SK-N-SH treated with all-trans-retinoic acid at 6 μM for 48 hours (cell line): ENCODE measurements around the gene TAF13.
"Not testable (repeated sequence)": the region's sequence is repeated elsewhere in the genome, so short reads cannot be mapped to it uniquely, and the experiment has no call there.

Source experiments
- ATAC-seq: fragments of 200-7000 bp; cut with Tn5 transposase; 3 replicates; pipeline ENCODE4 v1.9.1; 2020; ENCODE audit warnings: mild to moderate bottlenecking, moderate library complexity
- ARNTL ChIP-seq: fragments of 450-650 bp; formaldehyde crosslinking; IDR thresholded peaks from 2 replicates; pipeline ENCODE4 v1.5.0; 2020; ENCODE audit warnings: low read depth, mild to moderate bottlenecking, moderate library complexity, borderline replicate concordance
- BACH2 ChIP-seq: fragments of 250-450 bp; sonication (Bioruptor Pico); IDR thresholded peaks from 2 replicates; pipeline ENCODE4 v1.9.0; 2021; ENCODE audit warnings: mild to moderate bottlenecking, borderline replicate concordance
- CREB5 ChIP-seq: fragments of 250-450 bp; sonication (Bioruptor Pico); IDR thresholded peaks from 2 replicates; pipeline ENCODE4 v1.5.1; 2020; ENCODE audit warnings: low read depth, mild to moderate bottlenecking, moderate library complexity
- CSDC2 ChIP-seq: fragments of 250-450 bp; sonication (Bioruptor Pico); IDR thresholded peaks from 2 replicates; pipeline ENCODE4 v1.5.0; 2020; ENCODE audit warnings: mild to moderate bottlenecking, moderate library complexity
- CSRNP3 ChIP-seq: fragments of 250-450 bp; sonication (Bioruptor Pico); IDR thresholded peaks from 2 replicates; pipeline ENCODE4 v1.5.1; 2021; ENCODE audit warnings: mild to moderate bottlenecking, moderate library complexity
- ISL1 ChIP-seq: fragments of 250-450 bp; sonication (Bioruptor Pico); IDR thresholded peaks from 2 replicates; pipeline ENCODE4 v2.1.2; 2022; ENCODE audit warnings: mild to moderate bottlenecking, moderate library complexity
- OSR1 ChIP-seq: fragments of 250-450 bp; sonication (Bioruptor Pico); IDR thresholded peaks from 2 replicates; pipeline ENCODE4 v1.8.0; 2022; ENCODE audit warnings: moderate library complexity, mild to moderate bottlenecking, inconsistent platforms
- PPARA ChIP-seq: fragments of 250-450 bp; sonication (Bioruptor Pico); IDR thresholded peaks from 2 replicates; pipeline ENCODE4 v1.5.0; 2020; ENCODE audit warnings: mild to moderate bottlenecking, borderline replicate concordance
- RARB ChIP-seq: fragments of 250-450 bp; sonication (Bioruptor Pico); IDR thresholded peaks from 2 replicates; pipeline ENCODE4 v1.8.0; 2021; ENCODE audit warnings: mild to moderate bottlenecking, moderate library complexity
- SNAI2 ChIP-seq: fragments of 250-450 bp; sonication (Bioruptor Pico); IDR thresholded peaks from 2 replicates; pipeline ENCODE4 v1.5.0; 2020; ENCODE audit warnings: mild to moderate bottlenecking, moderate library complexity
- TCF4 ChIP-seq: fragments of 250-450 bp; sonication (Bioruptor Pico); IDR thresholded peaks from 2 replicates; pipeline ENCODE4 v1.8.0; 2021; ENCODE audit warnings: mild to moderate bottlenecking, moderate library complexity, borderline replicate concordance
- TOX ChIP-seq: fragments of 250-450 bp; sonication (Bioruptor Pico); IDR thresholded peaks from 2 replicates; pipeline ENCODE4 v1.8.0; 2021; ENCODE audit warnings: mild to moderate bottlenecking, moderate library complexity, borderline replicate concordance
- ZC3H10 ChIP-seq: fragments of 250-450 bp; sonication (Bioruptor Pico); IDR thresholded peaks from 2 replicates; pipeline ENCODE4 v1.5.1; 2021; ENCODE audit warnings: mild to moderate bottlenecking, moderate library complexity
- ZFP3 ChIP-seq: fragments of 250-450 bp; sonication (Bioruptor Pico); IDR thresholded peaks from 2 replicates; pipeline ENCODE4 v1.5.0; 2020; ENCODE audit warnings: mild to moderate bottlenecking, moderate library complexity
- ZFP30 ChIP-seq: fragments of 450-650 bp; formaldehyde crosslinking; IDR thresholded peaks from 2 replicates; pipeline ENCODE4 v1.5.0; 2022; ENCODE audit warnings: mild to moderate bottlenecking, moderate library complexity
- ZNF565 ChIP-seq: fragments of 450-650 bp; formaldehyde crosslinking; conservative IDR thresholded peaks from 2 replicates; pipeline ENCODE4 v1.5.0; 2020; ENCODE audit warnings: low read depth, mild to moderate bottlenecking, moderate library complexity
- ZNF8 ChIP-seq: fragments of 450-650 bp; formaldehyde crosslinking; IDR thresholded peaks from 2 replicates; pipeline ENCODE4 v1.5.0; 2020; ENCODE audit warnings: mild to moderate bottlenecking, moderate library complexity
- TF ChIP-seq, protein P1 (sequence below): fragments of 250-450 bp; sonication (Bioruptor Pico); IDR thresholded peaks from 2 replicates; pipeline ENCODE4 v1.5.0; 2020; ENCODE audit warnings: mild to moderate bottlenecking, moderate library complexity
- TF ChIP-seq, protein P2 (sequence below): fragments of 250-450 bp; sonication (Bioruptor Pico); IDR thresholded peaks from 2 replicates; pipeline ENCODE4 v1.8.0; 2021; ENCODE audit warnings: low read depth, mild to moderate bottlenecking, moderate library complexity, borderline replicate concordance

TAF13 gene

DNA sequence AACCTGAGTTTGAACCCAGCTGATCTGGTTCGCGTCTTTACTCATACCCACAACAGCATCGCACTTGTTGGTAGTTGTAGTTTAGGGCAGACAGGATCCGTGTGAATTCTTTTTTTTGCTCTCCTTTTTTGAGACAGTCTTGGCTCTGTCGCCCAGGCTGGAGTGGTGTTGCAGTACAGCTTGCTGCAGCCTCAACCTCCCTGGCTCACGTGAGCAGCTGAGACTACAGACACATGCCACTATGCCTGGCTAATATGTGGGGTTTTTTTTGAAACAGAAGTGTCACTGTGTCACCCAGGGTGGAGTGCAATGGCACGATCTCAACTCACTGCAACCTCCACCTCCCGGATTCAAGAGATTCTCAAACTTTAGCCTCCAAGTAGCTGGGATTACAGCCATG, 7.9 kb downstream of the TAF13 start:
- TF ChIP-seq BACH2 (no peak), CREB5 (CRISPR knock-in tag) (no peak), ZNF8 (CRISPR knock-in tag) (no peak), RARB (CRISPR knock-in tag) (no peak)
- ATAC-seq, result no peak

GRCh38 chr1:109065137-109065536, 10.7 kb downstream of the TAF13 start:
- no peak for ATAC-seq
- TF ChIP-seq CSRNP3, result no peak
- no peak for TF ChIP-seq TOX
- no peak for TF ChIP-seq BACH2
- no peak for TF ChIP-seq SNAI2 (CRISPR knock-in tag)
- no peak for TF ChIP-seq ZFP30 (CRISPR knock-in tag)
- TF ChIP-seq ZNF8 (CRISPR knock-in tag), result no peak
- TF ChIP-seq ZNF565 (CRISPR knock-in tag), result no peak
- no peak for TF ChIP-seq ZFP3 (CRISPR knock-in tag)

- no peak for ATAC-seq
- no peak for TF ChIP-seq ZNF565 (CRISPR knock-in tag)
- TF ChIP-seq OSR1 (CRISPR knock-in tag), result no peak
- TF ChIP-seq ARNTL (CRISPR knock-in tag), result no peak
- no peak for TF ChIP-seq ZNF8 (CRISPR knock-in tag)
- TF ChIP-seq RARB (CRISPR knock-in tag), result no peak
- no peak for TF ChIP-seq TOX
These were observed 14.6 kb downstream of the TAF13 start for GRCh38 chr1:109061183-109061582.

GRCh38 chr1:109060707-109061106, 15.1 kb downstream of the TAF13 start:
- ATAC-seq, result no peak
- TF ChIP-seq ZFP3 (CRISPR knock-in tag), result no peak
- TF ChIP-seq OSR1 (CRISPR knock-in tag), result no peak
- TF ChIP-seq, protein P1, sequence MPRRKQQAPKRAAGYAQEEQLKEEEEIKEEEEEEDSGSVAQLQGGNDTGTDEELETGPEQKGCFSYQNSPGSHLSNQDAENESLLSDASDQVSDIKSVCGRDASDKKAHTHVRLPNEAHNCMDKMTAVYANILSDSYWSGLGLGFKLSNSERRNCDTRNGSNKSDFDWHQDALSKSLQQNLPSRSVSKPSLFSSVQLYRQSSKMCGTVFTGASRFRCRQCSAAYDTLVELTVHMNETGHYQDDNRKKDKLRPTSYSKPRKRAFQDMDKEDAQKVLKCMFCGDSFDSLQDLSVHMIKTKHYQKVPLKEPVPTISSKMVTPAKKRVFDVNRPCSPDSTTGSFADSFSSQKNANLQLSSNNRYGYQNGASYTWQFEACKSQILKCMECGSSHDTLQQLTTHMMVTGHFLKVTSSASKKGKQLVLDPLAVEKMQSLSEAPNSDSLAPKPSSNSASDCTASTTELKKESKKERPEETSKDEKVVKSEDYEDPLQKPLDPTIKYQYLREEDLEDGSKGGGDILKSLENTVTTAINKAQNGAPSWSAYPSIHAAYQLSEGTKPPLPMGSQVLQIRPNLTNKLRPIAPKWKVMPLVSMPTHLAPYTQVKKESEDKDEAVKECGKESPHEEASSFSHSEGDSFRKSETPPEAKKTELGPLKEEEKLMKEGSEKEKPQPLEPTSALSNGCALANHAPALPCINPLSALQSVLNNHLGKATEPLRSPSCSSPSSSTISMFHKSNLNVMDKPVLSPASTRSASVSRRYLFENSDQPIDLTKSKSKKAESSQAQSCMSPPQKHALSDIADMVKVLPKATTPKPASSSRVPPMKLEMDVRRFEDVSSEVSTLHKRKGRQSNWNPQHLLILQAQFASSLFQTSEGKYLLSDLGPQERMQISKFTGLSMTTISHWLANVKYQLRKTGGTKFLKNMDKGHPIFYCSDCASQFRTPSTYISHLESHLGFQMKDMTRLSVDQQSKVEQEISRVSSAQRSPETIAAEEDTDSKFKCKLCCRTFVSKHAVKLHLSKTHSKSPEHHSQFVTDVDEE (CRISPR knock-in tag), result no peak
- no peak for TF ChIP-seq PPARA (CRISPR knock-in tag)
- TF ChIP-seq, all 23 proteins: peak for 0

- no peak for ATAC-seq
- TF ChIP-seq CSRNP3 (no peak), ISL1 (CRISPR knock-in tag) (no peak)
These were observed 16.8 kb downstream of the TAF13 start for GRCh38 chr1:109059026-109059425.

DNA sequence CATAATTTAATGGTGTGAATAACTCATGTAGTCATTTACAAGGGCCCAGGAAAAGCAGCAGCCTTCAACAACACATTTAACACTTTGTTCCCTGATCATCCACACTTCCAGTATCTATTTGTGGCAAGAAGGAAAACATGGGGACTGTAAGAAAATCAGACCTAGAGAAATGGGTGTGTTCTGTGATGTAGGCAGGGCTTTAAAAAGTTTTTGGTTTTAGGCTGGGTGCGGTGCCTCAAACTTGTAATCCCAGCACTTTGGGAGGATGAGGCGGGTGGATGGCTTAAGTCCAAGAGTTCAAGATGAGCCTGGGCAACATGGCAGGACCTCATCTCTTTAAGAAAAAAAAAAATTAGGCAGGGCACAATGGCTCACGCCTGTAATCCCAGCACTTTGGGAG, 19.7 kb downstream of the TAF13 start:
- TF ChIP-seq CSDC2 (CRISPR knock-in tag), result no peak
- no peak for TF ChIP-seq TCF4
- no peak for TF ChIP-seq ZNF565 (CRISPR knock-in tag)
- no peak for TF ChIP-seq BACH2
- no peak for TF ChIP-seq OSR1 (CRISPR knock-in tag)
- no peak for TF ChIP-seq ZNF8 (CRISPR knock-in tag)
- TF ChIP-seq PPARA (CRISPR knock-in tag), result no peak
- TF ChIP-seq, protein P2, sequence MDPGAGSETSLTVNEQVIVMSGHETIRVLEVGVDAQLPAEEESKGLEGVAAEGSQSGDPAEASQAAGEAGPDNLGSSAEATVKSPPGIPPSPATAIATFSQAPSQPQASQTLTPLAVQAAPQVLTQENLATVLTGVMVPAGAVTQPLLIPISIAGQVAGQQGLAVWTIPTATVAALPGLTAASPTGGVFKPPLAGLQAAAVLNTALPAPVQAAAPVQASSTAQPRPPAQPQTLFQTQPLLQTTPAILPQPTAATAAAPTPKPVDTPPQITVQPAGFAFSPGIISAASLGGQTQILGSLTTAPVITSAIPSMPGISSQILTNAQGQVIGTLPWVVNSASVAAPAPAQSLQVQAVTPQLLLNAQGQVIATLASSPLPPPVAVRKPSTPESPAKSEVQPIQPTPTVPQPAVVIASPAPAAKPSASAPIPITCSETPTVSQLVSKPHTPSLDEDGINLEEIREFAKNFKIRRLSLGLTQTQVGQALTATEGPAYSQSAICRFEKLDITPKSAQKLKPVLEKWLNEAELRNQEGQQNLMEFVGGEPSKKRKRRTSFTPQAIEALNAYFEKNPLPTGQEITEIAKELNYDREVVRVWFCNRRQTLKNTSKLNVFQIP (CRISPR knock-in tag), result no peak
- no peak for TF ChIP-seq ZC3H10 (CRISPR knock-in tag)
- TF ChIP-seq, protein P1 (CRISPR knock-in tag), result no peak
- no peak for TF ChIP-seq ISL1 (CRISPR knock-in tag)
- TF ChIP-seq TOX, result no peak
- TF ChIP-seq, all 23 proteins: peak for 0
- no peak for ATAC-seq

GRCh38 chr1:109052145-109052544, 23.7 kb downstream of the TAF13 start:
- not testable (repeated sequence) for ATAC-seq
